Loucy (cell line): Measurements from ENCODE around the gene PHF20.
"Not testable (repeated sequence)": the region's sequence is repeated elsewhere in the genome, so short reads cannot be mapped to it uniquely, and the experiment has no call there.

ENCODE experiments used
- EZH2phosphoT487 ChIP-seq: fragments of 200-600 bp; IDR thresholded peaks from 2 replicates; pipeline ENCODE4 v1.6.1; 2018; ENCODE audit warnings: antibody characterized with exemption, mild to moderate bottlenecking, moderate library complexity, borderline replicate concordance
- TF ChIP-seq, protein P1 (sequence below): fragments of 200-600 bp; sonication (generic); conservative IDR thresholded peaks from 2 replicates; pipeline ENCODE4 v1.5.1; 2014; ENCODE audit warnings: mild to moderate bottlenecking, antibody characterized with exemption, low read length

DNA sequence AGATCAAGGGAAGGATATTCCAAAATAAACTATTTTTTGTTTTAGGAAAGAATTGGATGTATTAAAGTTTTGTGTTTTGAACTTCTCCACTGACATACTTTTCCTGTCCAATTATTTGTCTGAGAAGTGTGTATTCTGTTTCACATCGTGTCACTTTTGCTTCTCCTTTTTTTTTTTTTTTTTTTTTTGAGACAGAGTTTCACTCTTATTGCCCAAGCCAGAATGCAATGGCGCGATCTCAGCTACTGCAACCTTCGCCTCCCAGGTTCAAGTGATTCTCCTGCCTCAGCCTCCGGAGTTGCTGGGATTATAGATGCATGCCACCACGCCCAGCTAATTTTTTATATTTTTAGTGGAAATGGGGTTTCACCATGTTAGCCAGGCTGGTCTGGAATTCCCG, 123.7 kb downstream of the PHF20 start:
- TF ChIP-seq, protein P1, sequence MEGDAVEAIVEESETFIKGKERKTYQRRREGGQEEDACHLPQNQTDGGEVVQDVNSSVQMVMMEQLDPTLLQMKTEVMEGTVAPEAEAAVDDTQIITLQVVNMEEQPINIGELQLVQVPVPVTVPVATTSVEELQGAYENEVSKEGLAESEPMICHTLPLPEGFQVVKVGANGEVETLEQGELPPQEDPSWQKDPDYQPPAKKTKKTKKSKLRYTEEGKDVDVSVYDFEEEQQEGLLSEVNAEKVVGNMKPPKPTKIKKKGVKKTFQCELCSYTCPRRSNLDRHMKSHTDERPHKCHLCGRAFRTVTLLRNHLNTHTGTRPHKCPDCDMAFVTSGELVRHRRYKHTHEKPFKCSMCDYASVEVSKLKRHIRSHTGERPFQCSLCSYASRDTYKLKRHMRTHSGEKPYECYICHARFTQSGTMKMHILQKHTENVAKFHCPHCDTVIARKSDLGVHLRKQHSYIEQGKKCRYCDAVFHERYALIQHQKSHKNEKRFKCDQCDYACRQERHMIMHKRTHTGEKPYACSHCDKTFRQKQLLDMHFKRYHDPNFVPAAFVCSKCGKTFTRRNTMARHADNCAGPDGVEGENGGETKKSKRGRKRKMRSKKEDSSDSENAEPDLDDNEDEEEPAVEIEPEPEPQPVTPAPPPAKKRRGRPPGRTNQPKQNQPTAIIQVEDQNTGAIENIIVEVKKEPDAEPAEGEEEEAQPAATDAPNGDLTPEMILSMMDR = not testable (repeated sequence)
- not testable (repeated sequence) for TF ChIP-seq EZH2phosphoT487
